A549 (cell line): Measurements from ENCODE around the gene TTC12. TPM values are rescaled to one million over a fixed set of nuclear protein-coding genes. Genes with fewer than 3 reads are reported as not detected.

ENCODE experiments used
- ATAC-seq, 2 experiments: fragments of 200-7000 bp in 1 of 2; fragments of >200 bp in 1 of 2; cut with Nextera tagmentation in 1 of 2; cut with Tn5 transposase in 1 of 2; 3 replicates each; pipeline versions ENCODE4 v1.8.0 to v1.9.1; 2018 to 2020; ENCODE audit warnings: mild to moderate bottlenecking in 1 of 2, moderate library complexity in 1 of 2
- CTCF ChIA-PET: fragments of 300-600 bp; sonication (Branson Sonifier 250); formaldehyde crosslinking; extraction: SDS; loops from one replicate; lab custom pipeline; 2021; ENCODE audit warnings: antibody characterized with exemption, inconsistent platforms; lab: Yijun Ruan, JAX
- POLR2A ChIA-PET: fragments of 350-600 bp; formaldehyde crosslinking; extraction: SDS; loops from one replicate; lab custom pipeline; 2021; ENCODE audit warnings: antibody characterized with exemption, inconsistent platforms; lab: Yijun Ruan, JAX
- DNase-seq, 2 experiments: peaks; one replicate each; pipeline versions ENCODE4 v3.0.0 to v3.0.0-alpha.2; 2011 to 2016; ENCODE audit warnings: low read depth in 1 of 2, low spot score in 1 of 2
- FAIRE-seq: peaks from 2 replicates; lab custom pipeline; 2011; peaks lifted over from hg19 to GRCh38; lab: Jason Lieb, UNC
- H3K27ac ChIP-seq, 2 experiments: fragments of >200 bp; sonication (Bioruptor Twin); formaldehyde crosslinking; 3 replicates each; pipeline ENCODE4 v1.5.1; 2016 to 2017
- H3K4me1 ChIP-seq: fragments of >200 bp; sonication (Bioruptor Twin); formaldehyde crosslinking; 3 replicates; pipeline ENCODE4 v1.6.1; 2016
- H3K4me2 ChIP-seq: fragments of >200 bp; sonication (Bioruptor Twin); formaldehyde crosslinking; 3 replicates; pipeline ENCODE4 v1.6.1; 2016
- H3K4me3 ChIP-seq: fragments of >200 bp; sonication (Bioruptor Twin); formaldehyde crosslinking; 3 replicates; pipeline ENCODE4 v1.5.1; 2016
- H3K9me3 ChIP-seq: fragments of >200 bp; sonication (Bioruptor Twin); formaldehyde crosslinking; 3 replicates; pipeline ENCODE4 v1.6.1; 2016
- BHLHE40 ChIP-seq: IDR thresholded peaks from 2 replicates; pipeline ENCODE4 v1.6.1; 2012; ENCODE audit warnings: low read depth, low read length, inconsistent platforms
- CHD4 ChIP-seq: fragments of 200-600 bp; sonication (generic); IDR thresholded peaks from 2 replicates; pipeline ENCODE4 v1.6.1; 2016; ENCODE audit warnings: antibody characterized with exemption, mild to moderate bottlenecking, borderline replicate concordance
- ESRRA ChIP-seq: fragments of 150-350 bp; IDR thresholded peaks from 2 replicates; pipeline ENCODE4 v1.6.1; 2014; ENCODE audit warnings: mild to moderate bottlenecking, low read length, borderline replicate concordance
- FOSB ChIP-seq: fragments of 250-450 bp; sonication (Bioruptor Pico); IDR thresholded peaks from 2 replicates; pipeline ENCODE4 v1.5.0; 2020; ENCODE audit warnings: mild to moderate bottlenecking, moderate library complexity
- FOSL2 ChIP-seq, 2 experiments: fragments of 450-650 bp in 1 of 2; fragments of >200 bp in 1 of 2; sonication (Bioruptor Twin) in 1 of 2; formaldehyde crosslinking; IDR thresholded peaks; 2 replicates each; pipeline versions ENCODE4 v1.5.0 to v1.6.1; 2016 to 2020; ENCODE audit warnings: mild to moderate bottlenecking in 1 of 2, moderate library complexity in 1 of 2
- FOXS1 ChIP-seq: fragments of 250-450 bp; sonication (Bioruptor Pico); IDR thresholded peaks from 2 replicates; pipeline ENCODE4 v1.5.0; 2020; ENCODE audit warnings: mild to moderate bottlenecking, moderate library complexity
- GATA3 ChIP-seq: IDR thresholded peaks from 2 replicates; pipeline ENCODE4 v1.6.1; 2012; ENCODE audit warnings: borderline replicate concordance
- HDAC2 ChIP-seq: fragments of 200-600 bp; sonication (generic); IDR thresholded peaks from 2 replicates; pipeline ENCODE4 v1.6.1; 2016
- JUN ChIP-seq, 2 experiments: fragments of >200 bp; sonication (Bioruptor Twin); formaldehyde crosslinking; IDR thresholded peaks; 2 replicates in 1 of 2; 3 replicates in 1 of 2; pipeline ENCODE4 v1.6.1; 2016 to 2017
- JUNB ChIP-seq: fragments of >200 bp; sonication (Bioruptor Twin); formaldehyde crosslinking; IDR thresholded peaks from 2 replicates; pipeline ENCODE4 v1.6.1; 2016
- MAZ ChIP-seq: fragments of 150-350 bp; IDR thresholded peaks from 2 replicates; pipeline ENCODE4 v1.6.1; 2014; ENCODE audit warnings: antibody characterized with exemption, low read depth, low read length, borderline replicate concordance
- NPAS2 ChIP-seq: fragments of 250-450 bp; sonication (Bioruptor Pico); IDR thresholded peaks from 2 replicates; pipeline ENCODE4 v1.8.0; 2022; ENCODE audit warnings: mild to moderate bottlenecking, moderate library complexity, borderline replicate concordance
- RAD21 ChIP-seq, 2 experiments: fragments of >200 bp in 1 of 2; sonication (Bioruptor Twin) in 1 of 2; formaldehyde crosslinking in 1 of 2; IDR thresholded peaks in 1 of 2; conservative IDR thresholded peaks in 1 of 2; 2 replicates in 1 of 2; 3 replicates in 1 of 2; pipeline ENCODE4 v1.6.1; 2012 to 2018; ENCODE audit warnings: inconsistent platforms in 1 of 2
- SMC3 ChIP-seq: fragments of >200 bp; sonication (Bioruptor Twin); formaldehyde crosslinking; IDR thresholded peaks from 3 replicates; pipeline ENCODE4 v1.6.1; 2018; ENCODE audit warnings: inconsistent platforms
- SREBF2 ChIP-seq: fragments of 450-650 bp; IDR thresholded peaks from 2 replicates; pipeline ENCODE4 v1.6.1; 2014; ENCODE audit warnings: mild to moderate bottlenecking, moderate library complexity
- ZFP36 ChIP-seq: fragments of 450-650 bp; IDR thresholded peaks from 2 replicates; pipeline ENCODE4 v1.6.1; 2014; ENCODE audit warnings: borderline replicate concordance; ENCODE audit not compliant: partially characterized antibody
- WGBS: methylation state at CpG from one replicate; pipeline ENCODE4 v1.1.6; 2017; ENCODE audit errors: missing lambda C conversion rate; 5-methylcytosine and 5-hydroxymethylcytosine counted together
- polyA plus RNA-seq, 4 experiments: library from polyadenylated mRNA; depleted of rRNA in 3 of 4; stranded (reverse); fragments of >200 nt; fragmentation: RNase III in 1 of 4; extraction: RNeasy Plus Mini Kit Qiagen cat#74134 plus additional on column Dnase treatment in 1 of 4; gene quantifications; 2 replicates in 3 of 4; 3 replicates in 1 of 4; pipeline ENCODE4 v1.2.3, GENCODE V29; 2011 to 2017
- TF ChIP-seq, protein P1 (sequence below): fragments of 450-650 bp; IDR thresholded peaks from 2 replicates; pipeline ENCODE4 v1.6.1; 2014; ENCODE audit warnings: antibody characterized with exemption
- TF ChIP-seq, protein P2 (sequence below): IDR thresholded peaks from 2 replicates; pipeline ENCODE4 v1.6.1; 2012
- TF ChIP-seq, protein P3 (sequence below): fragments of >200 bp; sonication (Bioruptor Twin); formaldehyde crosslinking; IDR thresholded peaks from 2 replicates; pipeline ENCODE4 v1.6.1; 2016
- TF ChIP-seq, protein P4 (sequence below): fragments of 250-450 bp; sonication (Bioruptor Pico); IDR thresholded peaks from 2 replicates; pipeline ENCODE4 v1.5.0; 2020; ENCODE audit warnings: low read depth, mild to moderate bottlenecking, moderate library complexity
- TF ChIP-seq, protein P5 (sequence below): fragments of >200 bp; sonication (Bioruptor Twin); formaldehyde crosslinking; IDR thresholded peaks from 3 replicates; pipeline ENCODE4 v1.5.1; 2016
- TF ChIP-seq, protein P6 (sequence below): IDR thresholded peaks from 2 replicates; pipeline ENCODE4 v1.6.1; 2012
- TF ChIP-seq, protein P7 (sequence below): fragments of 200-600 bp; sonication (generic); IDR thresholded peaks from 2 replicates; pipeline ENCODE4 v1.6.1; 2016; ENCODE audit warnings: antibody characterized with exemption, mild to moderate bottlenecking, moderate library complexity
- TF ChIP-seq, protein P8 (sequence below): fragments of 250-450 bp; sonication (Bioruptor Pico); IDR thresholded peaks from 2 replicates; pipeline ENCODE4 v1.5.0; 2021; ENCODE audit warnings: mild to moderate bottlenecking, moderate library complexity, borderline replicate concordance

The TTC12 gene
- polyA plus RNA-seq, 2 of the 4 experiments (the other 2 are of a cell fraction), result 5.9 to 13.5 TPM

DNA sequence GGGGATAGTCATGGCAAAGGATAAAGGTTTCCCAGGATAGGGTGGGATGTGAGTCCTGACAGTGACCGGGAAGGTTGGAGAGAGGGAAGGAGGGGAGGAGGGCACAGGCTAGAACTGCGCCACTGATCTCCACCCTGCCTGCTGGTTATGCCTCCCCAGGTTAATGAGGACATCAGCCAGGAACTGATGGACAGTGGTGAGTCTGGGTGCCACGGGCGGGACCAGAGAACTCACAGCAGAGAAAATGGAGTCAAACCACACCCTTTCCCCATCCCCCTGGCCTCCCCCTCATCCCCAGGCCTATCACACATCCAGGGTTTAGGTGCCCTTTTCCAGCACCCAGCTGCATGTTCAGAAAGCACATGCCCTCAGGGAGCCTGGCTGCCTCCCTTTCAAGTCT lies 83.4 kb downstream of the TTC12 start:
- 55% methylated on average over 4 of the region's 4 CpGs for whole genome bisulfite sequencing
- Histone ChIP-seq H3K27ac (no peak overlapping the region), H3K4me3 (no peak overlapping the region)
- CTCF ChIA-PET, result interaction anchor here (1.2 kb wide), 1 partner anchor 135 kb away, joined by 3 read pairs; no protein-coding TSS in a partner anchor
- no peak for ATAC-seq
- no peak for TF ChIP-seq NPAS2 (CRISPR knock-in tag)
- TF ChIP-seq, protein P1, sequence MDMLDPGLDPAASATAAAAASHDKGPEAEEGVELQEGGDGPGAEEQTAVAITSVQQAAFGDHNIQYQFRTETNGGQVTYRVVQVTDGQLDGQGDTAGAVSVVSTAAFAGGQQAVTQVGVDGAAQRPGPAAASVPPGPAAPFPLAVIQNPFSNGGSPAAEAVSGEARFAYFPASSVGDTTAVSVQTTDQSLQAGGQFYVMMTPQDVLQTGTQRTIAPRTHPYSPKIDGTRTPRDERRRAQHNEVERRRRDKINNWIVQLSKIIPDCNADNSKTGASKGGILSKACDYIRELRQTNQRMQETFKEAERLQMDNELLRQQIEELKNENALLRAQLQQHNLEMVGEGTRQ, result no peak
- no peak for TF ChIP-seq RAD21 (conservative IDR thresholded peaks at IDR 0.05 in 1 of 2, IDR thresholded peaks at IDR 0.05 in 1 of 2)
- TF ChIP-seq, protein P2, sequence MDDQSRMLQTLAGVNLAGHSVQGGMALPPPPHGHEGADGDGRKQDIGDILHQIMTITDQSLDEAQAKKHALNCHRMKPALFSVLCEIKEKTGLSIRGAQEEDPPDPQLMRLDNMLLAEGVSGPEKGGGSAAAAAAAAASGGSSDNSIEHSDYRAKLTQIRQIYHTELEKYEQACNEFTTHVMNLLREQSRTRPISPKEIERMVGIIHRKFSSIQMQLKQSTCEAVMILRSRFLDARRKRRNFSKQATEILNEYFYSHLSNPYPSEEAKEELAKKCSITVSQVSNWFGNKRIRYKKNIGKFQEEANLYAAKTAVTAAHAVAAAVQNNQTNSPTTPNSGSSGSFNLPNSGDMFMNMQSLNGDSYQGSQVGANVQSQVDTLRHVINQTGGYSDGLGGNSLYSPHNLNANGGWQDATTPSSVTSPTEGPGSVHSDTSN, result no peak
- TF ChIP-seq, all 56 proteins: peak for 0
- DNase-seq (no peak), FAIRE-seq (no peak)
- Histone ChIP-seq H3K9me3 (no peaks in the 10 kb centered on the region), H3K4me2 (no peak overlapping the region), H3K4me1 (no peaks in the 10 kb centered on the region)
- POLR2A ChIA-PET, result no interaction called here

DNA sequence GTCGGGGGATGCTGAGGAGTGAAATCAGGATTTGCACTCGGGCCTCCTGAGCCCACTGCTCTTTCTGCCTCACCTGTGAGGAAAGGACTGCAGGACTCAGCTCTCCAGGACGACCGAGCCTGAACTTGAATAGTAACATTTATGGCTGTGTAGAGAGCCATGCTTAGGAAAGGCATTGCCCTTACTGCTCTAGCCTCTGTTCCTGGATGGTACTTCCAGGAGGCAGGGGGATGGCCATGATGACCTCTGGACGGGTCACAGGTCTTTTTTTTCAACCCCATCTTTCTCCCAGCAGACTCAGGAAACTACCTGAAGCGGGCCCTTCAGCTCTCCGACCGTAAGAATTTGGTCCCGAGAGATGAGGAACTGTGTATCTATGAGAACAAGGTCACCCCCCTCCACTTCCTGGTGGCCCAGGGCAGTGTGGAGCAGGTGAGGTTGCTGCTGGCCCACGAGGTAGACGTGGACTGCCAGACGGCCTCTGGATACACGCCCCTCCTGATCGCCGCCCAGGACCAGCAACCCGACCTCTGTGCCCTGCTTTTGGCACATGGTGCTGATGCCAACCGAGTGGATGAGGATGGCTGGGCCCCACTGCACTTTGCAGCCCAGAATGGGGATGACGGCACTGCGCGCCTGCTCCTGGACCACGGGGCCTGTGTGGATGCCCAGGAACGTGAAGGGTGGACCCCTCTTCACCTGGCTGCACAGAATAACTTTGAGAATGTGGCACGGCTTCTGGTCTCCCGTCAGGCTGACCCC lies 84.5 kb downstream of the TTC12 start:
- ATAC-seq (no peak), DNase-seq (no peak), FAIRE-seq (no peak)
- H3K4me1 ChIP-seq, result no peaks in the 10 kb centered on the region
- WGBS, result 41% methylated on average over 15 of the region's 24 CpGs
- H3K4me3 ChIP-seq, result no peak overlapping the region
- H3K9me3 ChIP-seq, result no peaks in the 10 kb centered on the region
- TF ChIP-seq FOXS1 (no peak), FOSB (CRISPR knock-in tag) (no peak), JUNB (no peak), FOSL2 (IDR thresholded peaks at IDR 0.05) (no peak), FOSL2 (CRISPR knock-in tag; IDR thresholded peaks at IDR 0.05) (no peak), ESRRA (no peak), HDAC2 (no peak), SREBF2 (no peak), CHD4 (no peak), MAZ (no peak), SMC3 (no peak), JUN (IDR thresholded peaks at IDR 0.05) (no peak), GATA3 (no peak), BHLHE40 (no peak), ZFP36 (no peak)
- TF ChIP-seq, protein P3, sequence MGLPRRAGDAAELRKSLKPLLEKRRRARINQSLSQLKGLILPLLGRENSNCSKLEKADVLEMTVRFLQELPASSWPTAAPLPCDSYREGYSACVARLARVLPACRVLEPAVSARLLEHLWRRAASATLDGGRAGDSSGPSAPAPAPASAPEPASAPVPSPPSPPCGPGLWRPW, result no peak
- TF ChIP-seq, protein P4, sequence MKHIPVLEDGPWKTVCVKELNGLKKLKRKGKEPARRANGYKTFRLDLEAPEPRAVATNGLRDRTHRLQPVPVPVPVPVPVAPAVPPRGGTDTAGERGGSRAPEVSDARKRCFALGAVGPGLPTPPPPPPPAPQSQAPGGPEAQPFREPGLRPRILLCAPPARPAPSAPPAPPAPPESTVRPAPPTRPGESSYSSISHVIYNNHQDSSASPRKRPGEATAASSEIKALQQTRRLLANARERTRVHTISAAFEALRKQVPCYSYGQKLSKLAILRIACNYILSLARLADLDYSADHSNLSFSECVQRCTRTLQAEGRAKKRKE (CRISPR knock-in tag), result no peak
- TF ChIP-seq, protein P5, sequence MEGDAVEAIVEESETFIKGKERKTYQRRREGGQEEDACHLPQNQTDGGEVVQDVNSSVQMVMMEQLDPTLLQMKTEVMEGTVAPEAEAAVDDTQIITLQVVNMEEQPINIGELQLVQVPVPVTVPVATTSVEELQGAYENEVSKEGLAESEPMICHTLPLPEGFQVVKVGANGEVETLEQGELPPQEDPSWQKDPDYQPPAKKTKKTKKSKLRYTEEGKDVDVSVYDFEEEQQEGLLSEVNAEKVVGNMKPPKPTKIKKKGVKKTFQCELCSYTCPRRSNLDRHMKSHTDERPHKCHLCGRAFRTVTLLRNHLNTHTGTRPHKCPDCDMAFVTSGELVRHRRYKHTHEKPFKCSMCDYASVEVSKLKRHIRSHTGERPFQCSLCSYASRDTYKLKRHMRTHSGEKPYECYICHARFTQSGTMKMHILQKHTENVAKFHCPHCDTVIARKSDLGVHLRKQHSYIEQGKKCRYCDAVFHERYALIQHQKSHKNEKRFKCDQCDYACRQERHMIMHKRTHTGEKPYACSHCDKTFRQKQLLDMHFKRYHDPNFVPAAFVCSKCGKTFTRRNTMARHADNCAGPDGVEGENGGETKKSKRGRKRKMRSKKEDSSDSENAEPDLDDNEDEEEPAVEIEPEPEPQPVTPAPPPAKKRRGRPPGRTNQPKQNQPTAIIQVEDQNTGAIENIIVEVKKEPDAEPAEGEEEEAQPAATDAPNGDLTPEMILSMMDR, result no peak
- TF ChIP-seq, protein P6, sequence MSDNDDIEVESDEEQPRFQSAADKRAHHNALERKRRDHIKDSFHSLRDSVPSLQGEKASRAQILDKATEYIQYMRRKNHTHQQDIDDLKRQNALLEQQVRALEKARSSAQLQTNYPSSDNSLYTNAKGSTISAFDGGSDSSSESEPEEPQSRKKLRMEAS, result no peak
- TF ChIP-seq, protein P7, sequence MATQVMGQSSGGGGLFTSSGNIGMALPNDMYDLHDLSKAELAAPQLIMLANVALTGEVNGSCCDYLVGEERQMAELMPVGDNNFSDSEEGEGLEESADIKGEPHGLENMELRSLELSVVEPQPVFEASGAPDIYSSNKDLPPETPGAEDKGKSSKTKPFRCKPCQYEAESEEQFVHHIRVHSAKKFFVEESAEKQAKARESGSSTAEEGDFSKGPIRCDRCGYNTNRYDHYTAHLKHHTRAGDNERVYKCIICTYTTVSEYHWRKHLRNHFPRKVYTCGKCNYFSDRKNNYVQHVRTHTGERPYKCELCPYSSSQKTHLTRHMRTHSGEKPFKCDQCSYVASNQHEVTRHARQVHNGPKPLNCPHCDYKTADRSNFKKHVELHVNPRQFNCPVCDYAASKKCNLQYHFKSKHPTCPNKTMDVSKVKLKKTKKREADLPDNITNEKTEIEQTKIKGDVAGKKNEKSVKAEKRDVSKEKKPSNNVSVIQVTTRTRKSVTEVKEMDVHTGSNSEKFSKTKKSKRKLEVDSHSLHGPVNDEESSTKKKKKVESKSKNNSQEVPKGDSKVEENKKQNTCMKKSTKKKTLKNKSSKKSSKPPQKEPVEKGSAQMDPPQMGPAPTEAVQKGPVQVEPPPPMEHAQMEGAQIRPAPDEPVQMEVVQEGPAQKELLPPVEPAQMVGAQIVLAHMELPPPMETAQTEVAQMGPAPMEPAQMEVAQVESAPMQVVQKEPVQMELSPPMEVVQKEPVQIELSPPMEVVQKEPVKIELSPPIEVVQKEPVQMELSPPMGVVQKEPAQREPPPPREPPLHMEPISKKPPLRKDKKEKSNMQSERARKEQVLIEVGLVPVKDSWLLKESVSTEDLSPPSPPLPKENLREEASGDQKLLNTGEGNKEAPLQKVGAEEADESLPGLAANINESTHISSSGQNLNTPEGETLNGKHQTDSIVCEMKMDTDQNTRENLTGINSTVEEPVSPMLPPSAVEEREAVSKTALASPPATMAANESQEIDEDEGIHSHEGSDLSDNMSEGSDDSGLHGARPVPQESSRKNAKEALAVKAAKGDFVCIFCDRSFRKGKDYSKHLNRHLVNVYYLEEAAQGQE, result no peak
- TF ChIP-seq, protein P8, sequence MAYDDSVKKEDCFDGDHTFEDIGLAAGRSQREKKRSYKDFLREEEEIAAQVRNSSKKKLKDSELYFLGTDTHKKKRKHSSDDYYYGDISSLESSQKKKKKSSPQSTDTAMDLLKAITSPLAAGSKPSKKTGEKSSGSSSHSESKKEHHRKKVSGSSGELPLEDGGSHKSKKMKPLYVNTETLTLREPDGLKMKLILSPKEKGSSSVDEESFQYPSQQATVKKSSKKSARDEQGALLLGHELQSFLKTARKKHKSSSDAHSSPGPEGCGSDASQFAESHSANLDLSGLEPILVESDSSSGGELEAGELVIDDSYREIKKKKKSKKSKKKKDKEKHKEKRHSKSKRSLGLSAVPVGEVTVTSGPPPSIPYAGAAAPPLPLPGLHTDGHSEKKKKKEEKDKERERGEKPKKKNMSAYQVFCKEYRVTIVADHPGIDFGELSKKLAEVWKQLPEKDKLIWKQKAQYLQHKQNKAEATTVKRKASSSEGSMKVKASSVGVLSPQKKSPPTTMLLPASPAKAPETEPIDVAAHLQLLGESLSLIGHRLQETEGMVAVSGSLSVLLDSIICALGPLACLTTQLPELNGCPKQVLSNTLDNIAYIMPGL (CRISPR knock-in tag), result no peak
- H3K4me2 ChIP-seq, result no peak overlapping the region
- no peak overlapping the region for H3K27ac ChIP-seq
- ChIA-PET POLR2A (no interaction called here), CTCF (interaction anchor here (0.9 to 1.2 kb wide), 2 partner anchors 10 to 134 kb away, joined by 3 to 4 read pairs; no protein-coding TSS in a partner anchor)
